MCF 10A (cell line): ENCODE data around the gene TSPAN15. TPM values are rescaled to one million over a fixed set of nuclear protein-coding genes. Genes with fewer than 3 reads are reported as not detected.

ENCODE experiments used
- BruUV-seq: library from RNA; stranded (reverse); fragments of 400-500 nt; replicated peaks from 2 replicates; lab custom pipeline; 2021; lab: Mats Ljungman, UMichigan
- CTCF ChIA-PET: fragments of 300-600 bp; sonication (Branson Sonifier 250); formaldehyde crosslinking; extraction: SDS; loops from one replicate; lab custom pipeline; 2021; ENCODE audit warnings: antibody characterized with exemption, inconsistent platforms; lab: Yijun Ruan, JAX
- POLR2A ChIA-PET: fragments of 300-600, 350-650 bp; sonication (Branson Sonifier 250); formaldehyde crosslinking; extraction: SDS; loops from one replicate; lab custom pipeline; 2020; ENCODE audit warnings: antibody characterized with exemption, inconsistent platforms; lab: Yijun Ruan, JAX
- DNase-seq: peaks from one replicate; pipeline ENCODE4 v3.0.0-alpha.2; 2018; ENCODE audit not compliant: unreplicated experiment
- H3K27ac Mint-ChIP-seq: one replicate; pipeline ENCODE4 v1.8.0; 2022; ENCODE audit warnings: mild to moderate bottlenecking, low read depth, mixed read lengths; ENCODE audit not compliant: unreplicated experiment
- H3K27me3 Mint-ChIP-seq: one replicate; pipeline ENCODE4 v1.8.0; 2022; ENCODE audit warnings: mixed read lengths; ENCODE audit not compliant: insufficient read depth, unreplicated experiment
- H3K36me3 Mint-ChIP-seq: one replicate; pipeline ENCODE4 v1.8.0; 2022; ENCODE audit warnings: mild to moderate bottlenecking, moderate library complexity, mixed read lengths; ENCODE audit not compliant: insufficient read depth, unreplicated experiment
- H3K4me1 Mint-ChIP-seq: one replicate; pipeline ENCODE4 v1.8.0; 2022; ENCODE audit warnings: mixed read lengths; ENCODE audit not compliant: insufficient read depth, unreplicated experiment
- H3K4me3 Mint-ChIP-seq: one replicate; pipeline ENCODE4 v1.8.0; 2022; ENCODE audit warnings: mild to moderate bottlenecking, moderate library complexity, mixed read lengths; ENCODE audit not compliant: unreplicated experiment
- H3K9me3 Mint-ChIP-seq: one replicate; pipeline ENCODE4 v1.8.0; 2022; ENCODE audit warnings: mixed read lengths; ENCODE audit not compliant: unreplicated experiment
- CTCF ChIP-seq: fragments of 200-600 bp; IDR thresholded peaks from one replicate; pipeline ENCODE4 v1.8.0; 2022; ENCODE audit warnings: antibody characterized with exemption, mild to moderate bottlenecking; ENCODE audit not compliant: unreplicated experiment
- intact Hi-C: fragments of 100-400 bp; cut with micrococcal nuclease; formaldehyde crosslinking; loops from 2 replicates; pipeline ENCODE4 v1.14.1; 2022
- total RNA-seq: library from RNA; stranded (reverse); gene quantifications from 2 replicates; pipeline ENCODE4 v1.2.3, GENCODE V29; 2022

The TSPAN15 gene
- total RNA-seq, 1 experiment from 2014 or later = 0.54 TPM

GRCh38 chr10:69489506-69490090 lies 38.3 kb downstream of the TSPAN15 start:
- no peak for DNase-seq
- no peak for TF ChIP-seq CTCF
- Mint-ChIP-seq H3K9me3 (peaks cover 12% of the 10 kb centered on the region), H3K36me3 (peaks cover 6% of the 10 kb centered on the region), H3K27me3 (no peaks in the 10 kb centered on the region), H3K4me3 (no peak overlapping the region), H3K4me1 (no peaks in the 10 kb centered on the region), H3K27ac (no peak overlapping the region)
- BruUV-seq = no TSS peak
- CTCF ChIA-PET = interaction anchor here (1.1 kb wide), 1 partner anchor 19 kb away, joined by 3 read pairs; no protein-coding TSS in a partner anchor
- POLR2A ChIA-PET = interaction anchor here (0.6 to 0.7 kb wide), 2 partner anchors 50 to 85 kb away, joined by 3 read pairs; no protein-coding TSS in a partner anchor
- intact Hi-C loops = no loop called here

GRCh38 chr10:69490876-69491275 lies 39.6 kb downstream of the TSPAN15 start:
- ChIA-PET POLR2A (no interaction called here), CTCF (no interaction called here)
- no peaks in the 10 kb centered on the region for H3K4me1 Mint-ChIP-seq
- peaks cover 12% of the 10 kb centered on the region for H3K9me3 Mint-ChIP-seq
- no peak for TF ChIP-seq CTCF
- intact Hi-C loops = no loop called here
- H3K27ac Mint-ChIP-seq = no peak overlapping the region
- H3K36me3 Mint-ChIP-seq = peaks cover 6% of the 10 kb centered on the region
- H3K27me3 Mint-ChIP-seq = no peaks in the 10 kb centered on the region
- BruUV-seq = no TSS peak
- DNase-seq = no peak
- no peak overlapping the region for H3K4me3 Mint-ChIP-seq

- H3K9me3 Mint-ChIP-seq = peaks cover 12% of the 10 kb centered on the region
- no peaks in the 10 kb centered on the region for H3K4me1 Mint-ChIP-seq
- ChIA-PET POLR2A (no interaction called here), CTCF (interaction anchor here (0.6 to 1.0 kb wide), 3 partner anchors 11 to 22 kb away, joined by 3 to 5 read pairs (median 3); no protein-coding TSS in a partner anchor)
- peaks cover 6% of the 10 kb centered on the region for H3K36me3 Mint-ChIP-seq
- H3K27me3 Mint-ChIP-seq = no peaks in the 10 kb centered on the region
- no peak for TF ChIP-seq CTCF
- H3K27ac Mint-ChIP-seq = no peak overlapping the region
- H3K4me3 Mint-ChIP-seq = no peak overlapping the region
- DNase-seq = no peak
- intact Hi-C loops = no loop called here
- no TSS peak for BruUV-seq
Observed at GRCh38 chr10:69491611-69492010, 40.3 kb downstream of the TSPAN15 start.

GRCh38 chr10:69492091-69492745 lies 41.0 kb downstream of the TSPAN15 start:
- intact Hi-C loops = no loop called here
- POLR2A ChIA-PET = no interaction called here
- Mint-ChIP-seq H3K4me1 (no peaks in the 10 kb centered on the region), H3K9me3 (peaks cover 12% of the 10 kb centered on the region), H3K27ac (no peak overlapping the region), H3K27me3 (no peaks in the 10 kb centered on the region), H3K36me3 (peaks cover 6% of the 10 kb centered on the region), H3K4me3 (no peak overlapping the region)
- DNase-seq = no peak
- CTCF ChIA-PET = interaction anchor here (0.6 to 1.0 kb wide), 3 partner anchors 10 to 22 kb away, joined by 3 to 5 read pairs (median 3); no protein-coding TSS in a partner anchor
- TF ChIP-seq CTCF = no peak
- BruUV-seq = no TSS peak
